Stimulated activated memory B cell treated with anti-CD40 and anti-IgM and Interleukin-4, amounts not matched to agents 10 μg/mL and 1 μg/mL and 100 μg/mL, for 72 hours (primary cell): ENCODE measurements around the gene PRICKLE3.

Experiments used
- ATAC-seq: fragments of 150-1000 bp; cut with Tn5 transposase; 2 replicates; pipeline ENCODE4 v1.10.0; 2021
- H3K27ac Mint-ChIP-seq: one replicate; pipeline ENCODE4 v1.8.0; 2022; ENCODE audit warnings: mild to moderate bottlenecking, mixed read lengths
- H3K27me3 Mint-ChIP-seq: one replicate; pipeline ENCODE4 v1.8.0; 2022; ENCODE audit warnings: mixed read lengths
- H3K36me3 Mint-ChIP-seq: one replicate; pipeline ENCODE4 v1.8.0; 2022; ENCODE audit warnings: mixed read lengths
- H3K4me1 Mint-ChIP-seq: one replicate; pipeline ENCODE4 v1.8.0; 2022; ENCODE audit warnings: mixed read lengths
- H3K4me3 Mint-ChIP-seq: one replicate; pipeline ENCODE4 v1.8.0; 2022; ENCODE audit warnings: mild to moderate bottlenecking, moderate library complexity, mixed read lengths
- H3K9me3 Mint-ChIP-seq: one replicate; pipeline ENCODE4 v1.8.0; 2022; ENCODE audit warnings: mixed read lengths

The PRICKLE3 gene, protein sequence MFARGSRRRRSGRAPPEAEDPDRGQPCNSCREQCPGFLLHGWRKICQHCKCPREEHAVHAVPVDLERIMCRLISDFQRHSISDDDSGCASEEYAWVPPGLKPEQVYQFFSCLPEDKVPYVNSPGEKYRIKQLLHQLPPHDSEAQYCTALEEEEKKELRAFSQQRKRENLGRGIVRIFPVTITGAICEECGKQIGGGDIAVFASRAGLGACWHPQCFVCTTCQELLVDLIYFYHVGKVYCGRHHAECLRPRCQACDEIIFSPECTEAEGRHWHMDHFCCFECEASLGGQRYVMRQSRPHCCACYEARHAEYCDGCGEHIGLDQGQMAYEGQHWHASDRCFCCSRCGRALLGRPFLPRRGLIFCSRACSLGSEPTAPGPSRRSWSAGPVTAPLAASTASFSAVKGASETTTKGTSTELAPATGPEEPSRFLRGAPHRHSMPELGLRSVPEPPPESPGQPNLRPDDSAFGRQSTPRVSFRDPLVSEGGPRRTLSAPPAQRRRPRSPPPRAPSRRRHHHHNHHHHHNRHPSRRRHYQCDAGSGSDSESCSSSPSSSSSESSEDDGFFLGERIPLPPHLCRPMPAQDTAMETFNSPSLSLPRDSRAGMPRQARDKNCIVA

DNA sequence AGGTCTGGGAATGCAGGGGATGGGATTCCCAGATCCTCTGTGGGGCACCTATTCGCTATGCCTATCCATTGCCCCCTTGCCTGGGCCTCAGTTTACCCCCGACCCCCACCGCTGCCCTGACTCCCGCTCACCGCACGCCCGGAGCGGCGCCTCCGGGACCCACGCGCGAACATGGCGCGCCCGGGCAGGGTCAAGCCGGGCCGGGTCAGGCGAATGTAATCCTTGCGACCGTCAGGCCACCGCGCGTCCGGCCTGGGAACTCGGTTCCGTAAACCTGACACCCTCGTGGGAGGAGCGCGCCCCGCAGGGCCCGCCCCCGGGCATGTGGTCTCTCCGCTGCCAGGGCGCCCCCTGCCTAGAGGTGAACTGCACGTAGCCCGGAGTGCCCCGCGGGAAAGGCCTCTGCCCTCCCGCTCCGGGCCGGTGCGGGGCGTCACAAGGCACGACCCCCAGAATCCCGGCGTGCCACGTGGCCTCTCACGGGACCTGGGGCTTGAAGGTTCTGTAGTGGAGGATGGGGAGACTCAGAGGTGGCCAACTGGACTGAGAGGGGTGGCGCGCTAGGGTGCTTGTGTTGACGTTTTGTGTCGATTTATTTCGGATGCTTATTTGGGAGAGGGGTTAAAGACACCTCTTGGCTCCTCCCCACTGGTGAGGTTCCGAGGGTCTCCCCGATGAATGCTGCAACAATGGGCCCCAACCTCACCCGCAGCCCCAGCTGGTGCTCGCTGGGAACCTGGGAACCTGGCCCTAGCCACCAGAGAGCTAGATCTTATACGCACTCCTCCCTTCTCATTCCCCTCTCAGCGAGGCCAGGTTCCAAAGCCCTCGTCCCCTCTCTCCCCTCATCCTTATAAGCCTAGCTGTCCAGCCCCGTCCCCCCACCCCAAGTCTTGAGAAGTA, at the start of gene PRICKLE3:
Gene PRICKLE3, minus strand, starts transcription at position 249 of the 903 bp plus-strand sequence. Its CDS starts 76 bp downstream, at position 173.
- Mint-ChIP-seq H3K4me1 (peaks cover 51% of the 10 kb centered on the region), H3K27ac (peak within 1 kb of the TSS; percentile 79), H3K9me3 (no peaks in the 10 kb centered on the region), H3K4me3 (peak within 1 kb of the TSS; percentile 94), H3K27me3 (no peaks in the 10 kb centered on the region), H3K36me3 (peaks cover 10% of the 10 kb centered on the region)
- peak; percentile 54 for ATAC-seq

DNA sequence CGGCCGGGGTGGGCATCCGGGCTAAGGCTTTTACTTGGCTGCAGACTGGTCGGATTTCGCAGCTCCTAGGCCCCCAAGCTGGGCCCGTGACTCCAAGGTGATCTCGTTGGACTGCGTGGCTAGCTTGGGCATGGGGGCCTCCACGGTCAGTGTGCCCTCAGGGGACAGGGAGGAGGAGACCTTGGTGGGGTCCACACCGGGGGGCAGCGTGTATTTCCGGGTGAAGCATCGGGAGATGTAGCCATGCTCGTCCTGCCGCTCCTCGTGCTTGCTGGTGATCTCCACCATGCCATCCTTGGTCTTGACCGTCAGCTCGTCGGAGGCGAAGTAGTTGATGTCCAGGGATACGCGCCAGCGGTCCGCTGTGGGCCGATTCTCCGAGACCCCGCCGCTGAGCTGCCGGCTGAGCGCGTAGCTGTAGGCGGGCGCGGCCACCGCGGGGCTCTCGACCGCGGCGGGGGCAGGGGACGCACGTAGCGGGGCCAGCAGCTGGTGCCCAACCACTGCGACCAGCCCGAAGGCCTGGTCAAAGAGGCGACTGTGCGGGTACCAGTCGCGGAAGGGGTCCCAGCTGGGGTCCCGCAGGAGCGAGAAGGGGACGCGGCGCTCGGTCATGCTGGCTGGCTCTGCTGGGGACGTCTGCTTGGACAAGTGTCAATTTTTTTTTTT, 47.8 kb upstream of the PRICKLE3 start:
- H3K9me3 Mint-ChIP-seq: no peaks in the 10 kb centered on the region
- ATAC-seq: no peak
- H3K36me3 Mint-ChIP-seq: peaks cover 7% of the 10 kb centered on the region
- no peaks in the 10 kb centered on the region for H3K27me3 Mint-ChIP-seq
- no peak overlapping the region for H3K27ac Mint-ChIP-seq
- H3K4me3 Mint-ChIP-seq: no peak overlapping the region
- peaks cover 34% of the 10 kb centered on the region for H3K4me1 Mint-ChIP-seq

DNA sequence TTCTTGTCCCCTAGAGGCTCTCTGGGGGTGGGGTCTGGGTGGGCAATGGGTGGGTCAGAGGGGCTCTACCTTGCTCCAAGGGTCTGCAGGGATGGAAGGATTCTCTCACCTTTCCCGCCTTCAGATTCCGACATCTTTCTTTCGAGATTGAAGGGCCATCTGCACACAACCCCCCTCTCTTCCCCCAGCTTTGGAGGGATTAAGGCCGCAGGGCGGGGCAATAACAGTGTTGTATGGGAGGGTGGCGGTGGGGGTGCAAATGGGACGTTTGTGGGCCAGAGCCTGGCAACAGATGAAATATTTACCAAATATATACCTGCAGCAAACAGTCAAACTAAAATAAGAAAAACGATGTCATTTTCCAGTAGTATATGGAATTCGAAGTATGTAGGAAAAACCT, 47.0 kb upstream of the PRICKLE3 start, which contains the start of gene CACNA1F:
Gene CACNA1F, minus strand, starts transcription at position 165 of the 400 bp plus-strand sequence. Its CDS starts 31 bp downstream, at position 134.
- Mint-ChIP-seq H3K36me3 (peaks cover 7% of the 10 kb centered on the region), H3K4me1 (peaks cover 34% of the 10 kb centered on the region), H3K27ac (no peak within 1 kb of the TSS), H3K4me3 (no peak within 1 kb of the TSS), H3K27me3 (no peaks in the 10 kb centered on the region), H3K9me3 (no peaks in the 10 kb centered on the region)
- no peak for ATAC-seq

DNA sequence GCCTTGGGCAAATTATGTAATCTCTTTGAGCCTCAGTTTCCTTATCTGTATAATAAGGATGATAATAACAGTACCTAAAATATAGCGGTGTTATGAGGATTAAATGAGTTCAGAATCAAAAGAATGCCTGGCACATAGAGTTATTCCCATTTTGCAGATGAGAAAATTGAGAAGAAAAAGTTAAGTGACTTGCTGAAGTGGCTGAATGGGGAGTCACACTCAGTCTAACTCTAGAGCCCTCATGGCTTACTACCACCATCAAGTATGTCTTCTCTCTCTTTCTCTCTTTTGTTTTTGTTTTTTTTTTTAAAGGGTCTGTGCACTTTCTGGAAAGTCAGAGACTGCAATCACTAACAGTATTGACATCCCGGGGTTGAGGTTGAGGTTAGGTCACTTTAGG, 46.4 kb upstream of the PRICKLE3 start:
- Mint-ChIP-seq H3K27me3 (no peaks in the 10 kb centered on the region), H3K4me3 (no peak overlapping the region), H3K9me3 (no peaks in the 10 kb centered on the region), H3K27ac (no peak overlapping the region), H3K36me3 (peaks cover 7% of the 10 kb centered on the region), H3K4me1 (peaks cover 33% of the 10 kb centered on the region)
- ATAC-seq: no peak

DNA sequence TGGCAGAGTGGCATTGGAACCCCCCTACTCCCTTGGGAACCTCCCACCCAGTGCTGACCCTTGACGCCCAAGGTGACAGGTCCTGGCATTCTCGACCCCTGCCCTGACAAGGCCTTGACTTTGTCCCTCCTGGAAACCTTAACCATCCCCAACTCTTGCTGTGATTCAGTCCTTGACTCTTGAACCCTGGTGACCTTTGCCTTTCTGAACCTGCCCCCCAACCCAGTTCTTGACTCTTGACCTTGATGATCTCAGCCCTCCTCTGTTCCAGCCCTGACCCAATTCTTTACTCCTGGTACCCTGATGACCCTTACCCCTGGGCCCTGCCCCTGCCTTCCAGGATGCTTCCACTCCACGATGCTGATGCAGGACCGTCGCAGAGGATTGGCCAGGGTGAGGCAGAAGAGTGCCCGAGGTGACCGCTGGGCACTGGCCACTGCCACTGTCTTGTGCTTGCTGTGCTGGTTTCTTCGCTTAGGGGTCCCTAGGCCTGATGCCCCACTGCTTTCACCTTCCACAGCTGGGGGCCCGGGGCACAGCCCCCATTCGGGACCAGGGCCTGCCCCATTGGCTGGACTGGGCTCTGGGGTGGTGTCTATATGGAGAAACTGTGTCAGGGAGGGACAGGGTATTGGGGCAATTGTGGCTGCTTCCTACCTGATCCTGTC, 45.3 kb upstream of the PRICKLE3 start:
- peak overlapping the region; percentile 81 for H3K4me3 Mint-ChIP-seq
- H3K4me1 Mint-ChIP-seq: peaks cover 23% of the 10 kb centered on the region
- no peaks in the 10 kb centered on the region for H3K36me3 Mint-ChIP-seq
- ATAC-seq: no peak
- no peaks in the 10 kb centered on the region for H3K27me3 Mint-ChIP-seq
- H3K9me3 Mint-ChIP-seq: no peaks in the 10 kb centered on the region
- H3K27ac Mint-ChIP-seq: peak overlapping the region; percentile 96

DNA sequence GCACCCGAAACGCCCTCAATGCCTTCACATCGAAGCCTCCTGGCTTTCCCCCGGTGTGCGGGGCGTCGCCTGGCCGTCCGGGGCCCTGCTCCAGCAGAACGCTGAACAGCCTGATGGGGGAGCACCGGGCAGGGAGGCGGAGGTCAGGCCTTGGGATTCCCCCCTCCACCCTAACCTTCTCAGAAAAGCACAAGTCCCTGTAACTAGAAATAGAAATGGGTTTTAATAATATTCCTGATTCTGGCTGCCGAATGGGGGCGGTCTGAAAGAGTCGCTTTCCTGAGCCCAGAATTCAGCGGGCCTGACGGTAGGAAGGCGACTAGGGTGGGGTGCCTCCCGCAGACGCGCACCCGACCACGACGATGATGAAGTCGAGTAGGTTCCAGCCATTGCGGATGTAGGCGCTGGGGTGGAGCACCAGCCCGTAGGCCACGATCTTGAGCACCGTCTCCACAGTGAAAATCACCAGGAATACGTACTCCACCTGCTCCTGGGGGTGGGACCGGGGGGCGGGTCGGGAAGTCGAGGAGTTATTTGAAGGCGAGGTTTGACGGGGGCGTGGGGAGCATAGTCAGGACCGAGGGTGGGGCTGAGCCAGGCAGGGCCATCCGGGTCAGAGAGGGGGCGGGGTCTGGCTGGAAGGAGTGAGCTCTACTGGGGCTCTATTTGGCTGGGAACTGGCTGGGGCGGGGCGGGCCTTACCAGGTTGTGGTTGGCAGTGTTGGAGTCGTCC, 44.5 kb upstream of the PRICKLE3 start:
- Mint-ChIP-seq H3K36me3 (no peaks in the 10 kb centered on the region), H3K9me3 (no peaks in the 10 kb centered on the region), H3K27ac (peak overlapping the region; percentile 96), H3K4me1 (peaks cover 18% of the 10 kb centered on the region), H3K4me3 (peak overlapping the region; percentile 81), H3K27me3 (no peaks in the 10 kb centered on the region)
- ATAC-seq: peak; percentile 92

DNA sequence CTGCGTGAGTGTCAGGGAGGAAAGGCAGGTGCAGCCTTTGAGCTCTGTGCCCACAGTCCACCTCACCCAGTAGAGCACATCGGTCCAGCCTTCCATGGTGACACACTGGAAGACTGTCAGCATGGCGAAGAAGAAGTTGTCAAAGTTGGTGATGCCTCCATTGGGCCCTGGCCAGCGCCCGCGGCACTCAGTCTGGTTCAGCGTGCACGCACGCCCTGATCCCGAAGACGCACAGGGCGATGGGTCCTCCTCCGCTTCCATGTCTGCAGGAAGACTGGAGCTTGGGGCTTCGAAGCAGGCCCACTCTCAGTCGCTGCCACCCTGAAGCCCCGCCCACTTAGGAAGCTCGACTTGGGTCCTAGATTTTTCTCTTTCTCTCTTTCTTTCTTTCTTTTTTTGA, 42.0 kb upstream of the PRICKLE3 start:
- Mint-ChIP-seq H3K9me3 (peaks cover 6% of the 10 kb centered on the region), H3K4me3 (no peak overlapping the region), H3K36me3 (no peaks in the 10 kb centered on the region), H3K27me3 (peaks cover 19% of the 10 kb centered on the region), H3K27ac (no peak overlapping the region), H3K4me1 (peaks cover 18% of the 10 kb centered on the region)
- no peak for ATAC-seq

DNA sequence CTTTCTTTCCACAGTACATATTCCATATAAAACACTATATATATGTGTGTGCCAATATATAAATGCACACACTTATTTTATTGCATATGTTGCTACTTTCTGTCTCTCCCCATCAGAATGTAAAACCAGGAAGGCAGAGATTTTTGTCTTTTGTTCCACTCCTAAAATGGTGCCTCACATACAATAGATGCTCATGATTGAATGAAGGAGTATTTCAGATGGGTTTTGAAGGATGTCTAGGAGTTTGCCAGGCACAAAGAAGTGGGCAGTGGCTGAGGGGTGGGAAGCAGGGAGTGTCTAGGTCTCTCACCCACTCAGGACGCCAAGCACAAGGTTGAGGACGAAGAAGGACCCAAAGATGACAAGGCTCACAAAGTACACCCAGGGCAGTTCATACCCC, 41.6 kb upstream of the PRICKLE3 start:
- Mint-ChIP-seq H3K27ac (no peak overlapping the region), H3K9me3 (peaks cover 6% of the 10 kb centered on the region), H3K4me3 (no peak overlapping the region), H3K36me3 (no peaks in the 10 kb centered on the region), H3K4me1 (peaks cover 18% of the 10 kb centered on the region), H3K27me3 (peaks cover 24% of the 10 kb centered on the region)
- no peak for ATAC-seq

DNA sequence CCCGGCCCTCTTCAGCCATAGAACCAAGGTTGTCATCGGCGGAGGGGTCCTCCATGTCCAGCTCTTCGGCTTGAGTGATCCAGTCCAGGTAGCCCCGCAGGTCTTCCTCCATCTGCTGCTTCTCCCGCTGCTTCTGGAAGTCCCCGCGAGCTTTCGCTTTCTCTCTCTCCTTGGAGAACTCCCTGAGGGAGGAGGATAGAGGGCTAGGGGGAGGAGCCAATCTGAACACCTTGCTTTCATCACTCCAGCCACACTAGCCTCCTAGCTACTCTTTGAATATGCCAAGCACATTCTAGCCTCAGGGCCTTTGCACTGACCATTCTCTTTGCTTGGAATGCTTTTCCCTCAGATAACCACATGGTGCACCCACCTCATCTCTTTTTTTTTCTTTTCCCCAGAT, 40.8 kb upstream of the PRICKLE3 start:
- H3K9me3 Mint-ChIP-seq: peaks cover 6% of the 10 kb centered on the region
- no peak overlapping the region for H3K4me3 Mint-ChIP-seq
- ATAC-seq: no peak
- H3K27me3 Mint-ChIP-seq: peaks cover 29% of the 10 kb centered on the region
- no peak overlapping the region for H3K27ac Mint-ChIP-seq
- peaks cover 19% of the 10 kb centered on the region for H3K4me1 Mint-ChIP-seq
- no peaks in the 10 kb centered on the region for H3K36me3 Mint-ChIP-seq

DNA sequence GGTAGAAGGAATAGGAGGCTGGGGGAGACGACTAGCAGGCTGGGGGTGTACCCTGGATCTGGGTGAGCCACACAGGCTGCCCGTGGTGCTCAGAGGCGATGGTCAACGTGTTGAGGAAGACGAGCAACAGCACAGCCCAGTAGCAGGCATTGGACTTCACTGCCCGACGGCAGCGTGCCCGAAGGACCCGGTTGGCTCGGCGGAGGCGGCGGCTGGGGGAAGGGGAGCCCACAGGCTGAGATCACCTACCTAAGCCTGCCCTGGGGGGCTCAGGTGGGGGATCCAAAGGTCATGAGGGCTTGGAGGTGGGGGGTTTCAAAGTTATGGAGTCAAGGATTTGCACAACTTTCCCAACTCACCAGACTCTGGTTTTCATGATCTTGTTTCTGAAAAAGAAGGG, 39.7 kb upstream of the PRICKLE3 start:
- peaks cover 6% of the 10 kb centered on the region for H3K9me3 Mint-ChIP-seq
- H3K36me3 Mint-ChIP-seq: no peaks in the 10 kb centered on the region
- peaks cover 29% of the 10 kb centered on the region for H3K27me3 Mint-ChIP-seq
- H3K4me3 Mint-ChIP-seq: no peak overlapping the region
- H3K27ac Mint-ChIP-seq: no peak overlapping the region
- H3K4me1 Mint-ChIP-seq: peaks cover 12% of the 10 kb centered on the region
- no peak for ATAC-seq

DNA sequence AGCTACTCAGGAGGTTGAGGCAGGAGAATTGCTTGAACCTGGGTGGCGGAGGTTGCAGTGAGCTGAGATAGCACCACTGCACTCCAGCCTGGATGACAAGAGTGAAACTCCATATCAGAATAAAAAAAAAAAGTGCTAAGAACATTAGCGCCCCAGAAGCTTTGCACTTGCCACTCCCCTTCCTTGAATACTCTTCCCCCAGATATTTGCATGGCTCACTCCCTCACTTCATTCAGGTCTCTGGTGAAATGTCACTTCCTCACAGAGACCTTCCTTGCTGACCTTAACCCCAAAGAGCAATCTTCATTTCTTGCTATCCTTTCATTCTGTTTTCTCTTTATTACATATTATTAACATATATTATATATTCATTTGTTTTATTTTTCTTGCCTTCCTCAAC, 35.7 kb upstream of the PRICKLE3 start:
- Mint-ChIP-seq H3K9me3 (peaks cover 6% of the 10 kb centered on the region), H3K4me1 (peaks cover 7% of the 10 kb centered on the region), H3K27ac (no peak overlapping the region), H3K4me3 (no peak overlapping the region), H3K27me3 (peaks cover 29% of the 10 kb centered on the region), H3K36me3 (no peaks in the 10 kb centered on the region)
- ATAC-seq: no peak

DNA sequence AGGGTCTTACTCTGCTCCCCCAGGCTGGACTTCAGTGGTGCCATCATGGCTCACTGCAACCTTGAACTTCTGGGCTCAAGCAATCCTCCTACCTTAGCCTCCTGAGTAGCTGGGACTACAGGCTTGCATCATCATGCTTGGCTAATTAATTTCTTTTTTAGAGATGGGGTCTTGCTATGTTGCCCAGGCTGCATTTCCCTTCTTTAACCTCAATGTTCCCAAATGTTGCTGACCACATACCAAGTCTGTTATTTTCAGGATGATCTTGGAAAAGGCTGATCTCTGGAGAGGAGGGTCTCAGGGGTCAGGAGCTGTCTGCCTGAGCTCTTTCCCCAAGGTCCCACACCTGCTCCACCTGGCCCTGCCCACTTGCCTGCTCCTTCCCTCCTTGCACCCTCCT, 33.9 kb upstream of the PRICKLE3 start:
- ATAC-seq: no peak

DNA sequence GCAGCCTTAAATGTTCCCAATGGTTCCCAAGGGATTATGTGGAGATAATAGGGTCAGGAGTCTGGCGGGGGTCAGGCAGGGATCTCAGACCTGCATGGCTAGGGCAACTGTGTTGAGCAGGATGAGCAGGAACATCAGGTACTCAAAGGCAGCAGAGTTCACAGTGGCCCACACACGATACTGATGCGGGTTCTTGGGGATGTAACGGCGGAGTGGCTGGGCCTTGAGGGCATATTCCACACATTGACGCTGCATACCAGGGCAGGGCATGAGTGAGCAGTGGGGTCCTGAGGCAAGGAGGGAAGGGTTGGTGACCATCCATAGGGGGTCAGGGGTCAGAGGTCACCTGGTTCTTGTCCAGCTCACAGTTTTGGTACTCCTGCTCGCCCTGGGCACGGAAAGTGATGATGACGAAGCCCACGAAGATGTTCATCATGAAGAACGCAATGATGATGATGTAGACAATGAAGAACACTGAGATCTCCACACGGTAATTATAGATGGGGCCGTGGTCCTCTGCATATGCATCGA, 28.9 kb upstream of the PRICKLE3 start:
- peaks cover 6% of the 10 kb centered on the region for H3K9me3 Mint-ChIP-seq
- no peak for ATAC-seq
- no peak overlapping the region for H3K4me3 Mint-ChIP-seq
- H3K27ac Mint-ChIP-seq: no peak overlapping the region
- H3K4me1 Mint-ChIP-seq: no peaks in the 10 kb centered on the region
- H3K27me3 Mint-ChIP-seq: peaks cover 8% of the 10 kb centered on the region
- H3K36me3 Mint-ChIP-seq: no peaks in the 10 kb centered on the region

More for the DNA sequence above, 33.9 kb upstream of the PRICKLE3 start:
- no peak overlapping the region for H3K4me3 Mint-ChIP-seq
- no peak overlapping the region for H3K27ac Mint-ChIP-seq
- H3K36me3 Mint-ChIP-seq: no peaks in the 10 kb centered on the region
- peaks cover 6% of the 10 kb centered on the region for H3K9me3 Mint-ChIP-seq
- H3K4me1 Mint-ChIP-seq: peaks cover 7% of the 10 kb centered on the region
- peaks cover 36% of the 10 kb centered on the region for H3K27me3 Mint-ChIP-seq
